ENCODE results near the gene CEP350. TPM values are rescaled to one million over a fixed set of nuclear protein-coding genes. Genes with fewer than 3 reads are reported as not detected.

CEP350 gene
- polyA plus RNA-seq, 3 donors: 6.7 to 19.8 (median 9.0) TPM

- no peak overlapping the region for H3K27ac ChIP-seq (ENCODE audit: low read depth in 1 of 2, low read length in 2 of 2)
- intact Hi-C loops (cut with micrococcal nuclease): no loop called here
- Mint-ChIP-seq H3K9me3 (peaks cover 0 to 3% (median 0%) of the 10 kb centered on the region in 7 donors), H3K4me1 (peaks cover 10% of the 10 kb centered on the region), H3K27ac (peak overlapping the region in 4 of 7 donors; percentile 0 to 25 (median 9)), H3K36me3 (no peaks in the 10 kb centered on the region), H3K4me3 (no peak overlapping the region), H3K27me3 (ENCODE audit: low read depth in 3 of 3) (peaks cover 2 to 7% (median 2%) of the 10 kb centered on the region in 3 donors)
- H3K4me2 ChIP-seq (replicated peaks; ENCODE audit: extremely low read depth, low read length, poor library complexity, severe bottlenecking): no peak overlapping the region
- no peak for DNase-seq
- 64% methylated on average over 5 of the region's 6 CpGs for WGBS (ENCODE audit: insufficient coverage)
- H3K4me3 ChIP-seq (replicated peaks in 1 of 3; ENCODE audit: low read depth in 2 of 3, low read length in 3 of 3): no peak overlapping the region
- no peaks in the 10 kb centered on the region for H3K9me3 ChIP-seq (replicated peaks in 1 of 2; ENCODE audit: control insufficient read depth in 1 of 2, insufficient read depth in 1 of 2, low read length in 2 of 2)
- H3K36me3 ChIP-seq (replicated peaks in 1 of 2; ENCODE audit: control insufficient read depth in 1 of 2, insufficient read depth in 2 of 2, low read length in 2 of 2): no peaks in the 10 kb centered on the region
- TF ChIP-seq CTCF (IDR thresholded peaks at IDR 0.05): no peak
- peak overlapping the region; percentile 67 for H2AFZ ChIP-seq (ENCODE audit: insufficient read depth, low read depth, low read length, poor library complexity, severe bottlenecking)
- H3K79me2 ChIP-seq (ENCODE audit: insufficient read depth, low read length): no peaks in the 10 kb centered on the region
- no peaks in the 10 kb centered on the region for H4K20me1 ChIP-seq (ENCODE audit: insufficient read depth, low read length)
- H3K9ac ChIP-seq (ENCODE audit: insufficient read depth, low read length, poor library complexity, severe bottlenecking): no peak overlapping the region
- H3K4me1 ChIP-seq (ENCODE audit: control insufficient read depth in 1 of 2, insufficient read depth in 2 of 2, low read length in 2 of 2): no peaks in the 10 kb centered on the region
- no peaks in the 10 kb centered on the region for H3K27me3 ChIP-seq (ENCODE audit: control insufficient read depth in 2 of 2, insufficient read depth in 2 of 2, low read length in 2 of 2)
Observed at GRCh38 chr1:180144659-180145357, 190.2 kb downstream of the CEP350 start.

- H3K79me2 ChIP-seq (ENCODE audit: insufficient read depth, low read length): no peaks in the 10 kb centered on the region
- H4K20me1 ChIP-seq (ENCODE audit: insufficient read depth, low read length): no peaks in the 10 kb centered on the region
- no CpG with 5 or more reads among the region's 3 CpGs for WGBS (ENCODE audit: insufficient coverage)
- H3K4me1 ChIP-seq (ENCODE audit: control insufficient read depth in 1 of 2, insufficient read depth in 2 of 2, low read length in 2 of 2): peaks cover 2% of the 10 kb centered on the region in 2 donors
- peaks cover 2 to 7% (median 2%) of the 10 kb centered on the region in 3 donors for H3K27me3 Mint-ChIP-seq (ENCODE audit: low read depth in 3 of 3)
- no peak overlapping the region for H3K4me2 ChIP-seq (replicated peaks; ENCODE audit: extremely low read depth, low read length, poor library complexity, severe bottlenecking)
- H3K9me3 ChIP-seq (replicated peaks in 1 of 2; ENCODE audit: control insufficient read depth in 1 of 2, insufficient read depth in 1 of 2, low read length in 2 of 2): no peaks in the 10 kb centered on the region
- peaks cover 0 to 3% (median 0%) of the 10 kb centered on the region in 7 donors for H3K9me3 Mint-ChIP-seq
- no peak overlapping the region for H3K9ac ChIP-seq (ENCODE audit: insufficient read depth, low read length, poor library complexity, severe bottlenecking)
- TF ChIP-seq CTCF (IDR thresholded peaks at IDR 0.05): no peak
- no peak overlapping the region for H3K4me3 Mint-ChIP-seq
- H3K4me3 ChIP-seq (replicated peaks in 1 of 3; ENCODE audit: low read depth in 2 of 3, low read length in 3 of 3): no peak overlapping the region
- no peak for DNase-seq
- H3K27ac Mint-ChIP-seq: peak overlapping the region in 2 of 7 donors; percentile 0 to 3
- peaks cover 15% of the 10 kb centered on the region for H3K4me1 Mint-ChIP-seq
- intact Hi-C loops (cut with micrococcal nuclease): no loop called here
- no peaks in the 10 kb centered on the region for H3K27me3 ChIP-seq (ENCODE audit: control insufficient read depth in 2 of 2, insufficient read depth in 2 of 2, low read length in 2 of 2)
- no peaks in the 10 kb centered on the region for H3K36me3 ChIP-seq (replicated peaks in 1 of 2; ENCODE audit: control insufficient read depth in 1 of 2, insufficient read depth in 2 of 2, low read length in 2 of 2)
- no peaks in the 10 kb centered on the region for H3K36me3 Mint-ChIP-seq
- no peak overlapping the region for H3K27ac ChIP-seq (ENCODE audit: low read depth in 1 of 2, low read length in 2 of 2)
- H2AFZ ChIP-seq (ENCODE audit: insufficient read depth, low read depth, low read length, poor library complexity, severe bottlenecking): peak overlapping the region; percentile 67
Observed at GRCh38 chr1:180145446-180145845, 190.8 kb downstream of the CEP350 start.

Data from CD14-positive monocyte (primary cell).